ENCODE results near the gene C8G. TPM values are rescaled to one million over a fixed set of nuclear protein-coding genes. Genes with fewer than 3 reads are reported as not detected.
A peak's percentile ranks its signal among the peaks of the same experiment; 100 is the strongest.

C8G gene
- total RNA-seq, 4 donors from 2014 or later, result 4.3 to 7.9 (median 6.4) TPM; not detected in 1

DNA sequence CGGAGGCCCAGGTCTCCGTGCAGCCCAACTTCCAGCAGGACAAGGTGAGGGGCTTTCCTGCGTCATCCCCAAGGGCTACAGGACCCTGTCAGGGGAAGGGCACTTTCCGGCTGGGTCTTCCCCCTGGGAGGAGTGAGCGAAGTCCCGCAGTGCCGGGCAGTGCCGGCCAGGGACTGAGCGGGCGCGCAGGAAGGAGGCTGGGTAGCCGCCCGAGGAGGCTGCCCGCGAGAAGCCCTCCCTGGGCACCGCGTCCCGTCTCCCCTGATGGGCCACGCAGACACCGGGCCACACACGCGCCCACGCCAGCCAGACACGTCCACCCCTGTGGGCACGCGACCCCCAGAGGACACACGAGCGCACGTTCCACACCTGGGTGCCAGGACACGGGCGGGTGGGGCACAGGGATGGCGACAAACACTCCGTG is 32.6 kb downstream of the C8G start:
- Histone ChIP-seq H3K9me3 (no peaks in the 10 kb centered on the region), H3K27me3 (peaks cover 6% of the 10 kb centered on the region), H3K27ac (peak overlapping the region; percentile 14 to 35 (median 30)), H3K36me3 (no peaks in the 10 kb centered on the region), H3K4me1 (peaks cover 0 to 19% (median 8%) of the 10 kb centered on the region in 4 donors), H3K4me3 (peak overlapping the region; percentile 19 to 55 (median 30))
- intact Hi-C loops (cut with DNase I; ENCODE audit: low total_unique reads), result no loop called here
- DNase-seq, result no peak
- WGBS, 2 donors (ENCODE audit: low coverage in 1 of 2), result 21% methylated on average over 18 of the region's 33 CpGs; no CpG with 5 or more reads in 1 of the 2 donors
- in situ Hi-C loops (cut with MboI; ENCODE audit: low pct_ligation_motif_present in 1 of 4, low pct_unique_long_range_greater_than_20kb in 1 of 4, low sequenced_read_pairs in 3 of 4), result no loop called here
- TF ChIP-seq POLR2AphosphoS5 (IDR thresholded peaks at IDR 0.05) (no peak), EP300 (IDR thresholded peaks at IDR 0.05; ENCODE audit: low read depth) (no peak), POLR2A (IDR thresholded peaks at IDR 0.05) (no peak)
- TF ChIP-seq, protein P1, sequence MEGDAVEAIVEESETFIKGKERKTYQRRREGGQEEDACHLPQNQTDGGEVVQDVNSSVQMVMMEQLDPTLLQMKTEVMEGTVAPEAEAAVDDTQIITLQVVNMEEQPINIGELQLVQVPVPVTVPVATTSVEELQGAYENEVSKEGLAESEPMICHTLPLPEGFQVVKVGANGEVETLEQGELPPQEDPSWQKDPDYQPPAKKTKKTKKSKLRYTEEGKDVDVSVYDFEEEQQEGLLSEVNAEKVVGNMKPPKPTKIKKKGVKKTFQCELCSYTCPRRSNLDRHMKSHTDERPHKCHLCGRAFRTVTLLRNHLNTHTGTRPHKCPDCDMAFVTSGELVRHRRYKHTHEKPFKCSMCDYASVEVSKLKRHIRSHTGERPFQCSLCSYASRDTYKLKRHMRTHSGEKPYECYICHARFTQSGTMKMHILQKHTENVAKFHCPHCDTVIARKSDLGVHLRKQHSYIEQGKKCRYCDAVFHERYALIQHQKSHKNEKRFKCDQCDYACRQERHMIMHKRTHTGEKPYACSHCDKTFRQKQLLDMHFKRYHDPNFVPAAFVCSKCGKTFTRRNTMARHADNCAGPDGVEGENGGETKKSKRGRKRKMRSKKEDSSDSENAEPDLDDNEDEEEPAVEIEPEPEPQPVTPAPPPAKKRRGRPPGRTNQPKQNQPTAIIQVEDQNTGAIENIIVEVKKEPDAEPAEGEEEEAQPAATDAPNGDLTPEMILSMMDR (IDR thresholded peaks at IDR 0.05), result no peak

DNA sequence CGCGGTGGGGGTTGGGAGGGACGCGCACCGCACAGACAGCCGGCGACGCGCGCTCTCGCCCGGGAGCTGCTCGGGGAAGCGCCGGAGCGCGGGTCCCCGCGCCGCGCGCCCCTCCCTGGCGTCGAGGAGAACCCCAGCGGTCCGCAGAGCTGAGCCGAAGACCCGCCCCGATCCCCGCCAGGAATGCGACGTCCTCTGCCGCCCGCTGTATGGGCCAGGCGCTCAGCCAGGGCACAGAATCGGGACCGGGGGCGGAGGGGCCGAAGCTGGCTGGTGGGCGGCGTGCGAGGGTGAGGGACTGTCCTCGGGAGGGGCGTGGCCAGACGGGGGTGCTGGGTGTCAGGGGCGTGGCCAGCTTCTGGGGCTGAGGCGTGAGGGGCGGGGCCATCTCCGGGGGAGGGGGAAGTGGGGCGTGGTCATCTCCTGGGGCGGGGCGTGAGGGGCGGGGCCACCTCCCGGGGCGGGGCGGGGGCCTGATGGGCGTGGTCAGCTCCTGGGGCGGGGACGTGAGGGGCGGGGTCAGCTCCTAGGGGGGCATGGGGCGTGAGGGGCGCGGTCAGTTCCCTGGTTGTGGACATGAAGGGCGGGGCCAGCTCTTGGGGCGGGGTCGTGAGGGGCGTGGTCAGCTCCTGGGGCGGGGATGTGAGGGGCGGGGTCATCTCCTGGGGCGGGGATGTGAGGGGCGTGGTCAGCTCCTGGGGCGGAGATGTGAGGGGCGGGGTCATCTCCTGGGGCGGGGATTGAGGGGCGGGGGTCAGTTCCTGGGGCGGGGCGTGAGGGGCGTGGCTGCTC is 33.2 kb downstream of the C8G start:
- Histone ChIP-seq H3K4me3 (peak overlapping the region; percentile 19 to 55 (median 30)), H3K9me3 (no peaks in the 10 kb centered on the region), H3K4me1 (peaks cover 0 to 19% (median 8%) of the 10 kb centered on the region in 4 donors), H3K36me3 (no peaks in the 10 kb centered on the region), H3K27me3 (peaks cover 8% of the 10 kb centered on the region), H3K27ac (peak overlapping the region; percentile 14 to 35 (median 30))
- 11% methylated on average over 44 of the region's 78 CpGs; no CpG with 5 or more reads in 1 of the 2 donors for WGBS, 2 donors (ENCODE audit: low coverage in 1 of 2)
- TF ChIP-seq, protein P1 (IDR thresholded peaks at IDR 0.05), result no peak
- TF ChIP-seq POLR2AphosphoS5 (IDR thresholded peaks at IDR 0.05) (no peak), EP300 (IDR thresholded peaks at IDR 0.05; ENCODE audit: low read depth) (no peak), POLR2A (IDR thresholded peaks at IDR 0.05) (no peak)
- intact Hi-C loops (cut with DNase I; ENCODE audit: low total_unique reads) (no loop called here), in situ Hi-C loops (cut with MboI; ENCODE audit: low pct_ligation_motif_present in 1 of 4, low pct_unique_long_range_greater_than_20kb in 1 of 4, low sequenced_read_pairs in 3 of 4) (no loop called here)
- peak; percentile 65 for DNase-seq

DNA sequence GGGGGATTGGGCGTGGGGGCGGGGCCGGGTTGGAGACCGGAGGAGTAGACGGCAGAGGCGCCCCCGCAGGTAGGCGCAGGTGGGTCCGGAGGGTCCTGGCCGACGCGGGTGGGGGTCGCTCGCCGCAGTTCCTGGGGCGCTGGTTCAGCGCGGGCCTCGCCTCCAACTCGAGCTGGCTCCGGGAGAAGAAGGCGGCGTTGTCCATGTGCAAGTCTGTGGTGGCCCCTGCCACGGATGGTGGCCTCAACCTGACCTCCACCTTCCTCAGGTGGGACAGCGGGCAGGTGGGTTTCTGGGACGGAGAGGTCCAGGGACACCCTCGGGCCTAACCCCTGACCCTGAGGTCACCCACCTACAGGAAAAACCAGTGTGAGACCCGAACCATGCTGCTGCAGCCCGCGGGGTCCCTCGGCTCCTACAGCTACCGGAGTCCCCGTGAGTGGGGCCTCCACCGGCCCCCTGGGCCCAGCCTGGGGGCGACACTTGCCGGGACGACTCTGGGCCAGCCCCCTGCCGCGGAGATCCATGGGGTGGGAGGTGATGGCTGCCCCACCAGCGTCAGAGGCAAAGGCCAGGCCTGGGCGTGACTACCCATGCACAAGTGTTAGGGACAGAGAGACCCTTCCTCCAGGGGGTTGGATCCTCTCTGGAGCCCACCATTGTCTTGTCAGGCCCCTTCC is 34.0 kb downstream of the C8G start:
- no peak overlapping the region for H3K27ac ChIP-seq

More for the DNA sequence above, 34.0 kb downstream of the C8G start:
- 62% methylated on average over 37 of the region's 41 CpGs; no CpG with 5 or more reads in 1 of the 2 donors for WGBS, 2 donors (ENCODE audit: low coverage in 1 of 2)
- in situ Hi-C loops (cut with MboI; ENCODE audit: low pct_ligation_motif_present in 1 of 4, low pct_unique_long_range_greater_than_20kb in 1 of 4, low sequenced_read_pairs in 3 of 4), result no loop called here
- no peaks in the 10 kb centered on the region for H3K36me3 ChIP-seq
- no peaks in the 10 kb centered on the region for H3K9me3 ChIP-seq
- intact Hi-C loops (cut with DNase I; ENCODE audit: low total_unique reads), result no loop called here
- TF ChIP-seq EP300 (IDR thresholded peaks at IDR 0.05; ENCODE audit: low read depth) (no peak), POLR2A (IDR thresholded peaks at IDR 0.05) (no peak), POLR2AphosphoS5 (IDR thresholded peaks at IDR 0.05) (no peak)
- TF ChIP-seq, protein P1 (IDR thresholded peaks at IDR 0.05), result no peak
- no peak overlapping the region for H3K4me3 ChIP-seq
- DNase-seq, result no peak
- H3K27me3 ChIP-seq, result peaks cover 15% of the 10 kb centered on the region
- peaks cover 0 to 19% (median 8%) of the 10 kb centered on the region in 4 donors for H3K4me1 ChIP-seq

Data from transverse colon (tissue), 4 donors.